Common myeloid progenitor, CD34-positive (primary cell): ENCODE measurements around the gene PPIP5K2.
"Not testable (repeated sequence)": the region's sequence is repeated elsewhere in the genome, so short reads cannot be mapped to it uniquely, and the experiment has no call there.

Experiments
- CTCF ChIA-PET: fragments of 350-600 bp; sonication (Branson Sonifier 250); formaldehyde crosslinking; loops from one replicate; lab custom pipeline; 2021; ENCODE audit warnings: antibody characterized with exemption; lab: Charles Lee
- POLR2A ChIA-PET: fragments of 350-600 bp; sonication (Branson Sonifier 250); formaldehyde crosslinking; loops from one replicate; lab custom pipeline; 2021; ENCODE audit warnings: antibody characterized with exemption; lab: Charles Lee
- DNase-seq, 3 donors: peaks; one replicate each; pipeline versions ENCODE4 v3.0.0 to v3.0.0-alpha.2; 2013
- H3K27ac ChIP-seq, 2 experiments: 1 replicate in 1 of 2; 2 replicates in 1 of 2; pipeline ENCODE4 v1.7.0; 2013; ENCODE audit warnings: inconsistent platforms in 2 of 2, low read length in 2 of 2, mild to moderate bottlenecking in 2 of 2, low read depth in 1 of 2, moderate library complexity in 1 of 2; ENCODE audit not compliant: severe bottlenecking in 2 of 2, insufficient read depth in 1 of 2, poor library complexity in 1 of 2
- H3K27me3 ChIP-seq, 5 experiments: replicated peaks in 2 of 5; 1 replicate in 3 of 5; 2 replicates in 2 of 5; pipeline versions ENCODE4 v1.6.1 to v1.7.0; 2013; ENCODE audit warnings: low read length in 4 of 5, mild to moderate bottlenecking in 2 of 5, moderate library complexity in 2 of 5, inconsistent platforms in 1 of 5; ENCODE audit not compliant: insufficient read depth in 5 of 5, control insufficient read depth in 4 of 5
- H3K36me3 ChIP-seq, 4 experiments: 1 replicate in 2 of 4; 2 replicates in 2 of 4; pipeline versions ENCODE4 v1.6.1 to v1.7.0; 2013; ENCODE audit warnings: low read length in 3 of 4, control low read depth in 1 of 4, mild to moderate bottlenecking in 1 of 4; ENCODE audit not compliant: control insufficient read depth in 4 of 4, insufficient read depth in 4 of 4
- H3K4me1 ChIP-seq, 4 experiments: 1 replicate in 3 of 4; 2 replicates in 1 of 4; pipeline versions ENCODE4 v1.6.1 to v1.7.1; 2013; ENCODE audit warnings: low read length in 3 of 4, mild to moderate bottlenecking in 3 of 4, control low read depth in 1 of 4, inconsistent platforms in 1 of 4, moderate library complexity in 1 of 4; ENCODE audit not compliant: control insufficient read depth in 4 of 4, insufficient read depth in 4 of 4; ENCODE audit errors: control extremely low read depth in 1 of 4
- H3K4me3 ChIP-seq, 7 experiments: 1 replicate in 4 of 7; 2 replicates in 3 of 7; pipeline versions ENCODE4 v1.5.1 to v1.7.0; 2013; ENCODE audit warnings: mild to moderate bottlenecking in 7 of 7, low read length in 6 of 7, moderate library complexity in 6 of 7, inconsistent platforms in 2 of 7, low read depth in 2 of 7, control low read depth in 1 of 7; ENCODE audit not compliant: insufficient read depth in 4 of 7, control insufficient read depth in 1 of 7; ENCODE audit errors: extremely low read depth in 1 of 7
- H3K9me3 ChIP-seq, 5 experiments: 1 replicate in 4 of 5; 2 replicates in 1 of 5; pipeline versions ENCODE4 v1.6.1 to v1.7.1; 2013; ENCODE audit warnings: low read length in 4 of 5, mild to moderate bottlenecking in 2 of 5, inconsistent platforms in 1 of 5, low read depth in 1 of 5, moderate library complexity in 1 of 5; ENCODE audit not compliant: control insufficient read depth in 4 of 5, insufficient read depth in 2 of 5; ENCODE audit errors: control extremely low read depth in 1 of 5
- WGBS: methylation state at CpG from one replicate; pipeline ENCODE4 v1.1.5; 2013; ENCODE audit not compliant: insufficient coverage; 5-methylcytosine and 5-hydroxymethylcytosine counted together

PPIP5K2 gene

DNA sequence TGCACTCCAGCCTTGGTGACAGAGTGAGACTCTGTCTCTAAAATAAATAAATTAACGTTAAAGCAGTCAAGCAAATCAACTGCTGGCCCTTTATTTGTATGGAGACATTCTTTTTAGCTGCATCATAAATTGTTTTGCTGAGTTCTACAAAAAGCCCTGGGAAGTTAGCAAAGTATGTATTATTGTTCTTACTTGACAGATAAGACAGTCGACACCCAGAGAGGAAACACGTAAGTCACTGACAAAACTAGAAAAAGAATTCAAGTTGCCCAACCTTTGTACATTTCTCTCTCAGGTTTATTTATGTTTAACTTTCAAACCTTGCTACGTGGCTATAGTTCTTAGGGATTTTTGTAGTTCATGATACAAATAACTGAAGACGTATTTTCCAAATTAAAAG, 98.1 kb downstream of the PPIP5K2 start:
- no peak overlapping the region for H3K4me3 ChIP-seq
- H3K27me3 ChIP-seq = no peaks in the 10 kb centered on the region
- ChIA-PET CTCF (interaction anchor here (1.2 to 1.3 kb wide), 2 partner anchors 26 to 537 kb away, joined by 3 read pairs; no protein-coding TSS in a partner anchor), POLR2A (no interaction called here)
- no peak for DNase-seq
- peaks cover 0 to 1% (median 0%) of the 10 kb centered on the region in 5 experiments for H3K9me3 ChIP-seq
- H3K27ac ChIP-seq = no peak overlapping the region
- 100% methylated on average over 3 of the region's 5 CpGs for WGBS
- H3K4me1 ChIP-seq = peaks cover 0 to 8% (median 4%) of the 10 kb centered on the region in 4 experiments
- H3K36me3 ChIP-seq = no peaks in the 10 kb centered on the region

DNA sequence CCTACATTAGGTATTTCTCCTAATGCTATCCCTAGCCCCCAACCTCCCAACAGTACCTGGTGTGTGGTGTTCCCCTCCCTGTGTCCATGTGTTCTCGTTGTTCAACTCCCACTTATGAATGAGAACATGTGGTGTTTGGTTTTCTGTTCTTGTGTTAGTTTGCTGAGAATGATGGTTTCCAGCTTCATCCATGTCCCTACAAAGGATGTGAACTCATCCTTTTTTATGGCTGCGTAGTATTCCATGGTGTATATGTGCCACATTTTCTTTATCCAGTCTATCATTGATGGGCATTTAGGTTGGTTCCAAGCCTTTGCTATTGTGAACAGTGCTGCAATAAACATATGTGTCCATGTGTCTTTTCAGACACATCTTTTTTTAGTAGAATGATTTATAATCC, 99.0 kb downstream of the PPIP5K2 start:
- H3K4me3 ChIP-seq, H3K36me3 ChIP-seq, H3K4me1 ChIP-seq, H3K27me3 ChIP-seq, H3K9me3 ChIP-seq, H3K27ac ChIP-seq, POLR2A ChIA-PET, DNase-seq: not testable (repeated sequence)
- WGBS = no CpG with 5 or more reads among the region's 2 CpGs
- CTCF ChIA-PET = interaction anchor here (1.2 kb wide), 1 partner anchor 27 kb away, joined by 3 read pairs; no protein-coding TSS in a partner anchor

DNA sequence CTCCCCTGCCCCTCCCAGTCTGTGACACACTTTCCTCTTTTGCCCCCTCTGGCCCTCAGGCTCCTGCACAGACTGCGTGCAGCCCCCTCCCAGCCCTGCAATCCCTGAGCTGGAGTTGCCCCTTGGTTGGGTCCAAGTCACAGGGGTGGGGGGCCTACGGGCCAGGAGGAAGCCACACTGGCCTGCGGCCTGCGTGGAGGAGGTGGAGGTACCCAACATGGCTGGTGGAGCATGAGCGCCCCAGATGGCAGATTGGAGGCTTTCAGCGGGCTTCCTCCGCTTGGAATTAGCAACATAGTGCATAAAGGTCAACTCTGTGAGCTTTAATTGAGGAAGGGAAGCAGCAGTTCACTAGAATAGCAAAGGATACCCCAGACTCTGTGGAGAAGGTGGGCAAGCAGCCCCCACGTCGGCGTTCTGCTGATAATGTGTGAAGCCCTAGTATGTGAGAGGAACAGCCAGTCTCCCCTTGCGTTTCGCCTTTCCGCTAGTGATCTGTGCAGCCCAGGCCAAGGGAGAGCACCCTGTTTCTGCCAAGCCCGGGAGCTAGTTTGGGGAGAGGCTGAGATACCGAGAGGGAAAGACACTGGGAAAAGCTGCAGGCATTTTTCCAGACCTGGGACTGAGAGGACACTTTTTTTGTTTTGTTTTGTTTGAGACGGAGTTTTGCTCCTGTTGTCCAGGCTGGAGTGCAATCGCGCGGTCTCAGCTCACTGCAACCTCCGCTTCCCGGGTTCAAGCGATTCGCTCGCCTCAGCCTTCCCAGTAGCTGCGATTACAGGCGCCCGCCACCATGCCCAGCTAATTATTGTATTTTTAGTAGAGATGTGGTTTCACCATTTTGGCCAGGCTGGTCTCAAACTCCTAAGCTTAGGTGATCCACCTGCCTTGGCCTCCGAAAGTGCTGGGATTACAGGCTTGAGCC, 103.2 kb downstream of the PPIP5K2 start:
- WGBS = 94% methylated on average over 28 of the region's 28 CpGs
- Histone ChIP-seq H3K4me1 (peaks cover 0 to 4% (median under 1%) of the 10 kb centered on the region in 4 experiments), H3K4me3 (no peak overlapping the region), H3K27me3 (no peaks in the 10 kb centered on the region), H3K9me3 (peaks cover 0 to 1% (median 0%) of the 10 kb centered on the region in 5 experiments), H3K36me3 (no peaks in the 10 kb centered on the region), H3K27ac (no peak overlapping the region)
- POLR2A ChIA-PET = no interaction called here
- no peak for DNase-seq
- CTCF ChIA-PET = interaction anchor here (0.9 to 4.2 kb wide), 11 partner anchors 7 to 252 kb away, joined by 3 to 28 read pairs (median 9); no protein-coding TSS in a partner anchor

DNA sequence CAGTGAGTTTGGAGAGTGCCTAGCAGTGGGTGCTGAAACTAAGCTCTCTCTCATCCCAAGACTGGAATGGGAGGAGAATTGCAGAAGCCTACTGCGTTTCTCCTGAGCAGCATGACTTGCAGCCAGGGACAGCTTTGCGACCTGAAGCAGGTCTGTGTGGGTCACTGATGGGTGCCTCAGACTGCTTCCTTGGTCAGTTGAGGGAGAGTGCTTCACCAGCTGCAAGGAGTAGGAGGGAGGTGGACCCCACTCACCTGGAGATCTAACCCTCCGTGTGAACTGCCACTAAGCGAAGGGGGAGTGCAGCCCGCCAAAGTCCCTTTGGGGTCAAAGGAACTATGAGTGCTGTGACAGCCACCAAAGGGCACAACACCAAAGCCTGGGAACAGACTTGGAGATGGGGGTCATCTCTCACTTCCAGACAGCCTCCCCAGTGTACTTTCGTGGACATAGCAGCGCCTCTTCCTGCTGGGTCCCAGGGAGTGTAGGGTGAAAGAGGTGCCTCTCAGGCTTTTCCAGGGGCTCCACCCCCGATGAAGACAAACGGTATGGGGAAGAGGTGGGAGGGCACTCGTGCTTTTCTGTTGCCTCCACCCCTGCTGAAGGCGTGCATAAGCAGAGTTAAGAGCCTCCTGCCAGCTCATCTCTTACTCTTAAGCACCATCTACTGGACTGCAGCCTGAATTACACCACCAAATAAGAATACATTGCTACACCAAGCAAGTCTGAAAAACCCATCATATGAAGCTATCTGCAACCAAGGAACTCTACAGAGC, 104.2 kb downstream of the PPIP5K2 start:
- Histone ChIP-seq H3K4me3 (peak overlapping the region in 2 of 7 experiments; percentile 28 to 46), H3K36me3 (no peaks in the 10 kb centered on the region), H3K27me3 (no peaks in the 10 kb centered on the region), H3K27ac (no peak overlapping the region), H3K9me3 (no peaks in the 10 kb centered on the region), H3K4me1 (peaks cover 0 to 4% (median under 1%) of the 10 kb centered on the region in 4 experiments)
- peak; percentile 71 to 92 (median 91) for DNase-seq
- ChIA-PET CTCF (interaction anchor here (0.7 to 4.2 kb wide), 24 partner anchors 8 to 676 kb away, joined by 3 to 28 read pairs (median 4); no protein-coding TSS in a partner anchor), POLR2A (interaction anchor here (0.5 kb wide), 1 partner anchor 17 kb away, joined by 5 read pairs; no protein-coding TSS in a partner anchor)
- WGBS = 61% methylated on average over 8 of the region's 11 CpGs

DNA sequence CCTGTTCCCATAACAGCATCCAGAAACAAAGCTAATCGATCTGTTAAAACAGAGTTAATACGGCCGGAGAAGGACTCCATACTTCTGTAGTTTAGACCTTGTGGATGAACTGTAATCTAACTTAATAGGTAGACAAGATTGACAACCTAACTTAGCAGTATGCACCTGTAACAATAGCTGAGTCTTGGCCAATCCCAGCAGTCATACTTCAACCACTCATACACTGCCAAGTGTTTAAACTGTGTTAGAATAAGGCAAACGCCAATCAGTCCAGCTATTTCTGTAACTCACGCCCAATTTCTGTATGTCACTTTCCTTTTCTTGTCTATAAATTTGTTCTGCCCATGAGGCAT, 104.8 kb downstream of the PPIP5K2 start:
- Histone ChIP-seq H3K27me3 (no peaks in the 10 kb centered on the region), H3K9me3 (no peaks in the 10 kb centered on the region), H3K4me3 (no peak overlapping the region), H3K4me1 (peaks cover 0 to 4% (median under 1%) of the 10 kb centered on the region in 4 experiments), H3K36me3 (no peaks in the 10 kb centered on the region), H3K27ac (no peak overlapping the region)
- WGBS = 92% methylated on average over 2 of the region's 5 CpGs
- ChIA-PET CTCF (interaction anchor here (0.7 to 4.2 kb wide), 24 partner anchors 9 to 676 kb away, joined by 3 to 28 read pairs (median 4); partner anchors contain the start of gene MACIR), POLR2A (interaction anchor here (0.5 to 0.7 kb wide), 2 partner anchors 17 to 32 kb away, joined by 3 to 5 read pairs; no protein-coding TSS in a partner anchor)
- DNase-seq = no peak

DNA sequence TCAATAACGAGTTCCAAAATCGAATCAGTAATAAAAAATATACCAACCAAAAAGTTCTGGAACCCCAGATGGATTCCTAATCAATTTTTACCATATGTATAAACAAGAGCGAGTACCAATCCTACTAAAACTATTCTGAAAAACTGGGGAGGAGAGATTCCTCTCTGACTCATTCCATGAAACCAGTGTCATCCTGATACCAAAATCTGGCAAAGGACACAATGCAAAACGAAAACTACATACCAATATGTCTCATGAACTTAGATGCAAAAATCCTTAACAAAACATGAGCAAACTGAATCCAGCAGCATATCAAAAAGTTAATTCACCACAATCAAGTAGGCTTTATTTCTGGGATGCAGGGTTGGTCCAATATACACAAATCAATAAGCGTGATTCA, 108.0 kb downstream of the PPIP5K2 start:
- Histone ChIP-seq H3K9me3 (no peaks in the 10 kb centered on the region), H3K27me3 (no peaks in the 10 kb centered on the region), H3K4me3 (no peak overlapping the region), H3K4me1 (peaks cover 0 to 4% (median under 1%) of the 10 kb centered on the region in 4 experiments), H3K27ac (no peak overlapping the region), H3K36me3 (no peaks in the 10 kb centered on the region)
- POLR2A ChIA-PET = no interaction called here
- CTCF ChIA-PET = interaction anchor here (1.6 kb wide), 1 partner anchor 247 kb away, joined by 4 read pairs; no protein-coding TSS in a partner anchor
- DNase-seq = no peak
- 93% methylated on average over 2 of the region's 5 CpGs for WGBS
